HepG2 (cell line): ENCODE results near the gene SCGB1D1. TPM values are rescaled to one million over a fixed set of nuclear protein-coding genes. Genes with fewer than 3 reads are reported as not detected.

Experiments used
- ATAC-seq: fragments of 200-7000 bp; cut with Tn5 transposase; 3 replicates; pipeline ENCODE4 v1.9.1; 2020; ENCODE audit warnings: mild to moderate bottlenecking, moderate library complexity
- Bru-seq: library from RNA; stranded (reverse); fragments of 400-500 nt; gene quantifications from one replicate; lab custom pipeline; 2021; lab: Mats Ljungman, UMichigan
- BruChase-seq, 2 experiments: library from RNA; stranded (reverse); fragments of 400-500 nt; gene quantifications; one replicate each; lab custom pipeline; 2021; lab: Mats Ljungman, UMichigan
- BruUV-seq: library from RNA; stranded (reverse); fragments of 400-500 nt; replicated peaks from 2 replicates; lab custom pipeline; 2021; lab: Mats Ljungman, UMichigan
- CTCF ChIA-PET: fragments of 300-600 bp; formaldehyde crosslinking; extraction: SDS; loops from one replicate; lab custom pipeline; 2021; ENCODE audit warnings: low total read pairs, inconsistent platforms, low intra/inter-chr PET ratio; lab: Yijun Ruan, JAX
- POLR2A ChIA-PET: fragments of 350-600 bp; sonication (Branson Sonifier 250); formaldehyde crosslinking; loops from one replicate; lab custom pipeline; 2020; ENCODE audit warnings: antibody characterized with exemption, inconsistent platforms; lab: Yijun Ruan, JAX
- DNase-seq: peaks from one replicate; pipeline ENCODE4 v3.0.0-alpha.2; 2015; ENCODE audit warnings: low spot score
- FAIRE-seq: peaks from 3 replicates; lab custom pipeline; 2011; peaks lifted over from hg19 to GRCh38; lab: Jason Lieb, UNC
- H2AFZ ChIP-seq: one replicate; pipeline ENCODE4 v1.6.1; 2011; ENCODE audit warnings: low read length, inconsistent platforms
- H3K27ac ChIP-seq: fragments of 300-600 bp; 3 replicates; pipeline ENCODE4 v1.8.0; 2011; ENCODE audit warnings: mixed run types, mild to moderate bottlenecking, mixed read lengths, low read length, inconsistent platforms; ENCODE audit not compliant: insufficient read depth; ENCODE audit errors: extremely low read length
- H3K27me3 ChIP-seq, 2 experiments: fragments of 200-600 bp in 1 of 2; 2 replicates in 1 of 2; 3 replicates in 1 of 2; pipeline versions ENCODE4 v1.6.0 to v1.8.0; 2011; ENCODE audit warnings: low read length in 2 of 2, mild to moderate bottlenecking in 2 of 2, moderate library complexity in 2 of 2, inconsistent platforms in 1 of 2; ENCODE audit not compliant: insufficient read depth in 2 of 2, control insufficient read depth in 1 of 2
- H3K36me3 ChIP-seq, 2 experiments: fragments of 200-600 bp in 1 of 2; replicated peaks in 1 of 2; 2 replicates in 1 of 2; 3 replicates in 1 of 2; pipeline versions ENCODE4 v1.5.1 to v1.8.0; 2011; ENCODE audit warnings: low read length in 2 of 2, inconsistent platforms in 1 of 2; ENCODE audit not compliant: insufficient read depth in 2 of 2, control insufficient read depth in 1 of 2
- H3K4me1 ChIP-seq: 2 replicates; pipeline ENCODE4 v1.5.1; 2012; ENCODE audit warnings: low read length, inconsistent platforms; ENCODE audit not compliant: insufficient read depth
- H3K4me2 ChIP-seq: 2 replicates; pipeline ENCODE4 v1.6.0; 2011; ENCODE audit warnings: low read depth, low read length, inconsistent platforms
- H3K4me3 ChIP-seq, 3 experiments: fragments of 200-600 bp in 1 of 3; sonication (generic), shearing (Covaris generic) in 1 of 3; replicated peaks in 1 of 3; 2 replicates each; pipeline ENCODE4 v1.5.1; 2011 to 2016; ENCODE audit warnings: low read length in 3 of 3, inconsistent platforms in 2 of 3, low read depth in 2 of 3, mild to moderate bottlenecking in 2 of 3, control low read depth in 1 of 3, mixed read lengths in 1 of 3; ENCODE audit not compliant: insufficient read depth in 1 of 3
- H3K79me2 ChIP-seq: one replicate; pipeline ENCODE4 v1.6.1; 2011; ENCODE audit warnings: low read length, inconsistent platforms; ENCODE audit not compliant: insufficient read depth
- H3K9ac ChIP-seq: 2 replicates; pipeline ENCODE4 v1.6.0; 2011; ENCODE audit warnings: mild to moderate bottlenecking, low read depth, low read length, inconsistent platforms; ENCODE audit not compliant: insufficient read depth
- H3K9me3 ChIP-seq: 2 replicates; pipeline ENCODE4 v1.5.1; 2012; ENCODE audit warnings: mild to moderate bottlenecking, low read length
- H4K20me1 ChIP-seq: 2 replicates; pipeline ENCODE4 v1.6.0; 2011; ENCODE audit warnings: inconsistent platforms, mild to moderate bottlenecking, low read length, moderate library complexity; ENCODE audit not compliant: insufficient read depth
- ARNTL ChIP-seq: sonication (generic); formaldehyde crosslinking; IDR thresholded peaks from 2 replicates; pipeline ENCODE4 v1.4.0; 2020; ENCODE audit warnings: mild to moderate bottlenecking, missing genetic modification reagents
- FOSL1 ChIP-seq: sonication (generic); formaldehyde crosslinking; IDR thresholded peaks from 2 replicates; pipeline ENCODE4 v1.9.0; 2021; ENCODE audit warnings: missing genetic modification reagents, borderline replicate concordance
- JDP2 ChIP-seq: sonication (generic); formaldehyde crosslinking; IDR thresholded peaks from 2 replicates; pipeline ENCODE4 v1.8.1; 2022; ENCODE audit warnings: missing genetic modification reagents, borderline replicate concordance
- MTF2 ChIP-seq: sonication (generic); formaldehyde crosslinking; IDR thresholded peaks from 2 replicates; pipeline ENCODE4 v1.5.0; 2020; ENCODE audit warnings: missing genetic modification reagents, borderline replicate concordance
- NR1H2 ChIP-seq: sonication (generic); formaldehyde crosslinking; IDR thresholded peaks from 2 replicates; pipeline ENCODE4 v1.8.1; 2022; ENCODE audit warnings: low read depth, missing genetic modification reagents, borderline replicate concordance
- NR2C2 ChIP-seq: sonication (generic); formaldehyde crosslinking; IDR thresholded peaks from 2 replicates; pipeline ENCODE4 v1.4.0; 2020; ENCODE audit warnings: missing genetic modification reagents, mild to moderate bottlenecking, moderate library complexity, borderline replicate concordance
- TEAD3 ChIP-seq: optimal IDR thresholded peaks from 2 replicates; pipeline ENCODE3; 2016; ENCODE audit warnings: borderline replicate concordance
- ZFP36L1 ChIP-seq: sonication (generic); formaldehyde crosslinking; IDR thresholded peaks from 2 replicates; pipeline ENCODE4 v1.8.0; 2022; ENCODE audit warnings: mild to moderate bottlenecking, missing genetic modification reagents, moderate library complexity
- ZNF850 ChIP-seq: sonication (generic); formaldehyde crosslinking; conservative IDR thresholded peaks from 2 replicates; pipeline ENCODE4 v1.9.0; 2021; ENCODE audit warnings: mild to moderate bottlenecking, missing genetic modification reagents
- WGBS: methylation state at CpG from one replicate; pipeline ENCODE4 v1.1.6; 2017; ENCODE audit warnings: low lambda C conversion rate; 5-methylcytosine and 5-hydroxymethylcytosine counted together
- in situ Hi-C: cut with HindIII; loops from 2 replicates; pipeline ENCODE4 v1.10.0; 2017; ENCODE audit warnings: low pct_unique_long_range_greater_than_20kb; ENCODE audit not compliant: extremely low pct_ligation_motif_present
- intact Hi-C: fragments of 100-400 bp; cut with micrococcal nuclease; formaldehyde crosslinking; loops from one replicate; pipeline ENCODE4 v1.10.0; 2022; ENCODE audit not compliant: unreplicated experiment
- long read RNA-seq, 2 experiments: library from RNA in 1 of 2; library from polyadenylated mRNA in 1 of 2; stranded (forward) in 1 of 2; unstranded in 1 of 2; transcript quantifications; one replicate each; pipeline ENCODE4 v2.0.0, GENCODE V29; 2019 to 2022
- polyA minus RNA-seq, 3 experiments: library from RNA; depleted of rRNA, polyadenylated mRNA; stranded (reverse); fragments of >200 nt; gene quantifications; 2 replicates each; pipeline ENCODE4 v1.2.3, GENCODE V29; 2011; ENCODE audit warnings: low replicate concordance in 1 of 3
- polyA plus RNA-seq, 8 experiments: library from polyadenylated mRNA; depleted of rRNA in 3 of 8; stranded (reverse) in 7 of 8; unstranded in 1 of 8; fragments of >200 nt; fragmentation: Illumina TruSeq in 4 of 8; extraction: Trizol in 4 of 8; gene quantifications; 2 replicates each; pipeline versions ENCODE4 v1.2.1 to v1.2.3, GENCODE V29; 2011 to 2016; ENCODE audit warnings: low read depth in 4 of 8, missing spikeins in 1 of 8, mixed read lengths in 1 of 8; ENCODE audit not compliant: insufficient read depth in 1 of 8
- total RNA-seq, 5 experiments: library from RNA; depleted of rRNA; stranded (reverse); fragments of >200 nt; fragmentation: Illumina TruSeq; extraction: Trizol; gene quantifications; 2 replicates each; pipeline ENCODE4 v1.2.3, GENCODE V29; 2016; ENCODE audit warnings: low read depth in 1 of 5
- TF ChIP-seq, protein P1 (sequence below): sonication (generic); formaldehyde crosslinking; IDR thresholded peaks from 2 replicates; pipeline ENCODE4 v1.8.0; 2022; ENCODE audit warnings: mild to moderate bottlenecking, missing genetic modification reagents, moderate library complexity

Gene SCGB1D1, protein sequence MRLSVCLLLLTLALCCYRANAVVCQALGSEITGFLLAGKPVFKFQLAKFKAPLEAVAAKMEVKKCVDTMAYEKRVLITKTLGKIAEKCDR
- not detected in 2 replicates for total RNA-seq (2016; rRNA removed; fragmentation: Illumina TruSeq; extraction: Trizol)
- not detected in 2 replicates for total RNA-seq (2016; cell fraction: cytosol; rRNA removed; fragmentation: Illumina TruSeq; extraction: Trizol; ENCODE audit: low read depth)
- total RNA-seq (2016; cell fraction: insoluble cytoplasmic fraction; rRNA removed; fragmentation: Illumina TruSeq; extraction: Trizol) = not detected in 2 replicates
- not detected in 2 replicates for total RNA-seq (2016; cell fraction: membrane; rRNA removed; fragmentation: Illumina TruSeq; extraction: Trizol)
- total RNA-seq (2016; cell fraction: nucleus; rRNA removed; fragmentation: Illumina TruSeq; extraction: Trizol) = not detected in 2 replicates
- polyA plus RNA-seq (2011; rRNA removed) = not detected in 2 replicates
- not detected in 2 replicates for polyA plus RNA-seq (2011; cell fraction: cytosol; rRNA removed)
- not detected in 2 replicates for polyA plus RNA-seq (2011; cell fraction: nucleus; rRNA removed)
- polyA plus RNA-seq (2012) = not detected in 2 replicates
- polyA plus RNA-seq (2016; cell fraction: cytosol; fragmentation: Illumina TruSeq; extraction: Trizol; ENCODE audit: low read depth) = not detected in 2 replicates
- polyA plus RNA-seq (2016; cell fraction: insoluble cytoplasmic fraction; fragmentation: Illumina TruSeq; extraction: Trizol; ENCODE audit: low read depth) = not detected in 2 replicates
- not detected in 2 replicates for polyA plus RNA-seq (2016; cell fraction: membrane; fragmentation: Illumina TruSeq; extraction: Trizol; ENCODE audit: low read depth)
- not detected in 2 replicates for polyA plus RNA-seq (2016; cell fraction: nucleus; fragmentation: Illumina TruSeq; extraction: Trizol; ENCODE audit: insufficient read depth, low read depth)
- polyA minus RNA-seq (2011; rRNA and poly(A)+ RNA removed; ENCODE audit: low replicate concordance) = not detected in 2 replicates
- polyA minus RNA-seq (2011; cell fraction: cytosol; rRNA and poly(A)+ RNA removed) = not detected in 2 replicates
- not detected in 2 replicates for polyA minus RNA-seq (2011; cell fraction: nucleus; rRNA and poly(A)+ RNA removed)
- Bru-seq, nascent RNA = not detected
- not detected for BruChase-seq, experiment 1, labeled RNA remaining after a 6-hour chase
- not detected for BruChase-seq, experiment 2, labeled RNA remaining after a 2-hour chase
- long read RNA-seq, experiment 1 = 0 reads
- long read RNA-seq, experiment 2 = 0 reads

DNA sequence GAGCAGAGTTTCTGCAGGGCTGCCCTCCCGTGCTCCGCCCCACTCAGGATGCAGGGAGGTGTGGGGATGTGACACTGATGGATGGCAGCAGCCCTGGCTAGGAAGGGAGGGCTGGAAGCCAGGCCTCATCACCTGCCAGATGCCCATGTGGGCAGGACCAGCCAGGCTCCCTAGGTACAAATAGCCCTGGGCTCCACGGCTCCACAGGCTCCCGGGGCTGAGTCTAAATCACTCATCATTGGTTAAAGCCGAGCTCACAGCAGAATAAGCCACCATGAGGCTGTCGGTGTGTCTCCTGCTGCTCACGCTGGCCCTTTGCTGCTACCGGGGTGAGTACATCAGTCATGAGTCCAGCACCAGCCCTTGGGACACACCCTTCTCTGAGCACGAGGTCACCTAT is at the start of gene SCGB1D1:
SCGB1D1 (plus strand) TSS at position 206 of the 400 bp plus-strand sequence; CDS start at position 275, 69 bp downstream.
- Histone ChIP-seq H3K27me3 (peaks cover 3 to 67% of the 10 kb centered on the region in 2 experiments; a peak in 4 of 5 replicates), H3K36me3 (no peaks in the 10 kb centered on the region), H3K9ac (no peak within 1 kb of the TSS), H3K9me3 (no peaks in the 10 kb centered on the region), H4K20me1 (no peaks in the 10 kb centered on the region), H3K79me2 (no peaks in the 10 kb centered on the region), H3K27ac (no peak within 1 kb of the TSS), H3K4me1 (no peaks in the 10 kb centered on the region), H2AFZ (no peak within 1 kb of the TSS), H3K4me2 (no peak within 1 kb of the TSS), H3K4me3 (no peak within 1 kb of the TSS)
- TF ChIP-seq ZNF850 (CRISPR knock-in tag) (no peak), ARNTL (CRISPR knock-in tag) (no peak), NR1H2 (CRISPR knock-in tag) (no peak), JDP2 (CRISPR knock-in tag) (no peak), ZFP36L1 (CRISPR knock-in tag) (no peak), MTF2 (CRISPR knock-in tag) (no peak), TEAD3 (CRISPR knock-in tag) (no peak), NR2C2 (no peak), FOSL1 (CRISPR knock-in tag) (no peak)
- TF ChIP-seq, protein P1, sequence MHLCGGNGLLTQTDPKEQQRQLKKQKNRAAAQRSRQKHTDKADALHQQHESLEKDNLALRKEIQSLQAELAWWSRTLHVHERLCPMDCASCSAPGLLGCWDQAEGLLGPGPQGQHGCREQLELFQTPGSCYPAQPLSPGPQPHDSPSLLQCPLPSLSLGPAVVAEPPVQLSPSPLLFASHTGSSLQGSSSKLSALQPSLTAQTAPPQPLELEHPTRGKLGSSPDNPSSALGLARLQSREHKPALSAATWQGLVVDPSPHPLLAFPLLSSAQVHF = no peak
- POLR2A ChIA-PET = no interaction called here
- ATAC-seq (no peak), FAIRE-seq (no peak), DNase-seq (no peak)
- in situ Hi-C loops (no loop called here), intact Hi-C loops (no loop called here)
- no TSS peak for BruUV-seq
- CTCF ChIA-PET = no interaction called here
- WGBS = 0% methylated on average over 3 of the region's 9 CpGs
